Measurements from ENCODE around the gene PI4KA.
"Not testable (repeated sequence)": the region's sequence is repeated elsewhere in the genome, so short reads cannot be mapped to it uniquely, and the experiment has no call there.

DNA sequence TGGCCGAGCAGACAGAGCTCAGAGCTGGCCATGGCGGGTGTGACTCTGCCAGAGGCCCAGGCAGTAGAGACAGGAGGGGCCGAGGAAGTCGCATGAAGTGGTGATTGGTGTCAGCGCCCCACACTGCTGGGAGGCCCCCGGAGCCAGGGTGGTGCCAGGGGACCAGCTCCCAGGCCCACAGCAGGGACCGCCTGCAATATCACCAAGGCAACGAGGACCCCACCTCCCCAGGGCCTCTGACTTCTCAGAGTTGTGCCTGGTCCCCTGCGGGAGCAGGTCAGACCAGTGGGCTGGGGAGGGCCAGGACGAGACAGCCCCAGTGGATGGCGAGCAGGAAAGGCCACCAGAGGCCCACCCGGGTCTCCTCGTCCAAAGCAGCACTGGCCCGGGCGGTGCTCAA lies 189.1 kb downstream of the PI4KA start:
- TF ChIP-seq CTCF (IDR thresholded peaks at IDR 0.05; ENCODE audit: low read depth, low read length, missing input control); JUND (IDR thresholded peaks at IDR 0.05); RAD21 (IDR thresholded peaks at IDR 0.05); FOXA1 (IDR thresholded peaks at IDR 0.05); MAX (IDR thresholded peaks at IDR 0.05); GABPA (IDR thresholded peaks at IDR 0.05 in 1 of 2, conservative IDR thresholded peaks at IDR 0.05 in 1 of 2); HNF4A (conservative IDR thresholded peaks at IDR 0.05): not testable (repeated sequence)
- TF ChIP-seq, protein P1, sequence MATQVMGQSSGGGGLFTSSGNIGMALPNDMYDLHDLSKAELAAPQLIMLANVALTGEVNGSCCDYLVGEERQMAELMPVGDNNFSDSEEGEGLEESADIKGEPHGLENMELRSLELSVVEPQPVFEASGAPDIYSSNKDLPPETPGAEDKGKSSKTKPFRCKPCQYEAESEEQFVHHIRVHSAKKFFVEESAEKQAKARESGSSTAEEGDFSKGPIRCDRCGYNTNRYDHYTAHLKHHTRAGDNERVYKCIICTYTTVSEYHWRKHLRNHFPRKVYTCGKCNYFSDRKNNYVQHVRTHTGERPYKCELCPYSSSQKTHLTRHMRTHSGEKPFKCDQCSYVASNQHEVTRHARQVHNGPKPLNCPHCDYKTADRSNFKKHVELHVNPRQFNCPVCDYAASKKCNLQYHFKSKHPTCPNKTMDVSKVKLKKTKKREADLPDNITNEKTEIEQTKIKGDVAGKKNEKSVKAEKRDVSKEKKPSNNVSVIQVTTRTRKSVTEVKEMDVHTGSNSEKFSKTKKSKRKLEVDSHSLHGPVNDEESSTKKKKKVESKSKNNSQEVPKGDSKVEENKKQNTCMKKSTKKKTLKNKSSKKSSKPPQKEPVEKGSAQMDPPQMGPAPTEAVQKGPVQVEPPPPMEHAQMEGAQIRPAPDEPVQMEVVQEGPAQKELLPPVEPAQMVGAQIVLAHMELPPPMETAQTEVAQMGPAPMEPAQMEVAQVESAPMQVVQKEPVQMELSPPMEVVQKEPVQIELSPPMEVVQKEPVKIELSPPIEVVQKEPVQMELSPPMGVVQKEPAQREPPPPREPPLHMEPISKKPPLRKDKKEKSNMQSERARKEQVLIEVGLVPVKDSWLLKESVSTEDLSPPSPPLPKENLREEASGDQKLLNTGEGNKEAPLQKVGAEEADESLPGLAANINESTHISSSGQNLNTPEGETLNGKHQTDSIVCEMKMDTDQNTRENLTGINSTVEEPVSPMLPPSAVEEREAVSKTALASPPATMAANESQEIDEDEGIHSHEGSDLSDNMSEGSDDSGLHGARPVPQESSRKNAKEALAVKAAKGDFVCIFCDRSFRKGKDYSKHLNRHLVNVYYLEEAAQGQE (IDR thresholded peaks at IDR 0.05), result not testable (repeated sequence)

All from liver (tissue), 3 donors.